K562 (cell line): ENCODE results near the gene MRPS15. TPM values are rescaled to one million over a fixed set of nuclear protein-coding genes. Genes with fewer than 3 reads are reported as not detected.

Experiments
- ARID4B ChIP-seq: sonication (generic); formaldehyde crosslinking; IDR thresholded peaks from 2 replicates; pipeline ENCODE4 v1.8.0; 2022; ENCODE audit warnings: mild to moderate bottlenecking, missing genetic modification reagents
- CTCF ChIP-seq, 3 experiments: IDR thresholded peaks in 2 of 3; conservative IDR thresholded peaks in 1 of 3; 2 replicates each; pipeline ENCODE4 v1.5.1; 2011 to 2012; ENCODE audit warnings: low read length in 3 of 3, mild to moderate bottlenecking in 3 of 3, control low read depth in 2 of 3, improper control_type of control experiment in 1 of 3, inconsistent platforms in 1 of 3, low read depth in 1 of 3, mixed read lengths in 1 of 3, moderate library complexity in 1 of 3; ENCODE audit not compliant: insufficient read depth in 2 of 3
- DPF2 ChIP-seq: fragments of 450-650 bp; IDR thresholded peaks from 2 replicates; pipeline ENCODE4 v1.6.1; 2016
- ESRRA ChIP-seq: fragments of 450-650 bp; IDR thresholded peaks from 2 replicates; pipeline ENCODE4 v1.6.1; 2014; ENCODE audit warnings: low read depth, mild to moderate bottlenecking, moderate library complexity, borderline replicate concordance
- ETV1 ChIP-seq: fragments of 450-650 bp; conservative IDR thresholded peaks from 2 replicates; pipeline ENCODE4 v1.6.1; 2016; ENCODE audit warnings: missing genetic modification characterization, control low read depth, low read depth, missing compliant biosample characterization
- ETV5 ChIP-seq: sonication (generic); formaldehyde crosslinking; IDR thresholded peaks from 2 replicates; pipeline ENCODE4 v1.4.0; 2020; ENCODE audit warnings: low read depth, mild to moderate bottlenecking, missing genetic modification reagents
- GATAD2B ChIP-seq: fragments of 450-650 bp; IDR thresholded peaks from 2 replicates; pipeline ENCODE4 v1.6.1; 2017; ENCODE audit warnings: mild to moderate bottlenecking, borderline replicate concordance
- HDAC1 ChIP-seq, 2 experiments: fragments of 450-650 bp; IDR thresholded peaks; 2 replicates each; pipeline ENCODE4 v1.6.1; 2016 to 2017; ENCODE audit warnings: inconsistent platforms in 1 of 2, mild to moderate bottlenecking in 1 of 2, moderate library complexity in 1 of 2
- JUND ChIP-seq, 2 experiments: IDR thresholded peaks; 2 replicates in 1 of 2; 3 replicates in 1 of 2; pipeline ENCODE4 v1.6.1; 2011; ENCODE audit warnings: borderline replicate concordance in 2 of 2, low read depth in 2 of 2, low read length in 2 of 2, improper control_type of control experiment in 1 of 2, missing biosample characterization in 1 of 2, missing genetic modification characterization in 1 of 2, missing genetic modification reagents in 1 of 2
- KDM1A ChIP-seq, 2 experiments: fragments of 450-650 bp; IDR thresholded peaks; 2 replicates each; pipeline ENCODE4 v1.6.1; 2016; ENCODE audit warnings: mild to moderate bottlenecking in 2 of 2
- MEIS2 ChIP-seq: fragments of 450-650 bp; IDR thresholded peaks from 2 replicates; pipeline ENCODE4 v1.6.1; 2014; ENCODE audit warnings: mild to moderate bottlenecking; ENCODE audit not compliant: partially characterized antibody
- THRB ChIP-seq: fragments of 450-650 bp; formaldehyde crosslinking; conservative IDR thresholded peaks from 2 replicates; pipeline ENCODE4 v1.4.0; 2022; ENCODE audit warnings: mild to moderate bottlenecking, missing genetic modification characterization
- ZBTB1 ChIP-seq: sonication (generic); formaldehyde crosslinking; IDR thresholded peaks from 2 replicates; pipeline ENCODE4 v1.8.1; 2023; ENCODE audit warnings: missing genetic modification reagents, low read depth, mild to moderate bottlenecking, borderline replicate concordance
- ZBTB12 ChIP-seq: fragments of 250-450 bp; sonication (Bioruptor Pico); IDR thresholded peaks from 2 replicates; pipeline ENCODE4 v1.4.0; 2020
- ZNF431 ChIP-seq: sonication (generic); formaldehyde crosslinking; IDR thresholded peaks from 2 replicates; pipeline ENCODE4 v1.8.0; 2022; ENCODE audit warnings: mild to moderate bottlenecking, missing genetic modification reagents
- ZNF695 ChIP-seq: fragments of 450-650 bp; formaldehyde crosslinking; IDR thresholded peaks from 2 replicates; pipeline ENCODE4 v1.4.0; 2020; ENCODE audit warnings: mild to moderate bottlenecking, moderate library complexity
- polyA plus RNA-seq, 8 experiments: library from polyadenylated mRNA; depleted of rRNA in 4 of 8; stranded (reverse) in 5 of 8; unstranded in 3 of 8; fragments of >200 nt; fragmentation: Nextera tagmentation in 2 of 8; fragmentation: Illumina TruSeq in 1 of 8; extraction: Ambion mirVana in 2 of 8; extraction: Trizol in 1 of 8; gene quantifications; 2 replicates each; pipeline versions ENCODE4 v1.2.1 to v1.2.3, GENCODE V29; 2011 to 2014; ENCODE audit warnings: inconsistent platforms in 1 of 8, missing spikeins in 1 of 8
- total RNA-seq, 7 experiments: library from RNA; depleted of rRNA in 6 of 7; stranded (reverse); fragments of >200 nt in 6 of 7; fragmentation: Illumina TruSeq in 2 of 7; extraction: Trizol in 2 of 7; gene quantifications; 2 replicates each; pipeline versions ENCODE4 v1.2.1 to v1.2.3, GENCODE V29; 2011 to 2021; ENCODE audit warnings: low replicate concordance in 1 of 7
- TF ChIP-seq, protein P1 (sequence below): sonication (generic); formaldehyde crosslinking; IDR thresholded peaks from 2 replicates; pipeline ENCODE4 v1.4.0; 2020; ENCODE audit warnings: mild to moderate bottlenecking, missing genetic modification reagents

The MRPS15 gene
- total and polyA plus RNA-seq, 9 of the 15 experiments (the other 6 are each of a cell fraction or from before 2014, with no cell fraction given), result 62.9 to 286 (median 149) TPM

DNA sequence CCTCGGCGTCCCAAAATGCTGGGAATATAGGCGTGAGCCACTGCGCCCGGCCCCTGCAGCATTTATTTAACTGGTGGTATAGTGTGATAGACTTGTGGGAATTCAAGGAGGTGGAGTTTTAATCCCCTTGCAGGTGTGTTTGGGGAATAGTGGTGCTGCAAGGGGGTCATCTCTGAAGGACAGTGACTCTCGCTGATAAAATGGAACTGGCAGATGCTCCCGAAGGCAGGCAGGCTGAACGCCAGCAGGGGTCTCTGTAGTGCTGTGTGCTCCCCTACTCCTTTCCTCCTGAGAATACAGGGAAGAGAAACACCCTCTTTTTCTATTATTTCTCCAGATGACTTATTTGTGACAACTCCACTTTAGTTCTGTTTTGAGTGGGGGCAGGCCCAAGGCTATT lies 17.9 kb downstream of the MRPS15 start (continued):
- TF ChIP-seq ARID4B (CRISPR knock-in tag) (no peak), CTCF (IDR thresholded peaks at IDR 0.05 in 2 of 3, conservative IDR thresholded peaks at IDR 0.05 in 1 of 3; ENCODE audit: insufficient read depth in 2 of 3, low read depth in 1 of 3, low read length in 3 of 3) (peak; percentile 87 to 93 (median 92)), GATAD2B (peak; percentile 26; the same call in 1 of the 2 replicates), HDAC1 (IDR thresholded peaks at IDR 0.05) (no peak), DPF2 (no peak), ETV5 (CRISPR knock-in tag) (no peak), ESRRA (0 out of 2 replicates have a peak, but pooled peaks have one; percentile 24), ETV1 (tag) (no peak), ZBTB12 (CRISPR knock-in tag) (no peak), MEIS2 (no peak), THRB (CRISPR knock-in tag) (no peak), ZNF431 (CRISPR knock-in tag) (no peak), KDM1A (IDR thresholded peaks at IDR 0.05) (peak; percentile 34 to 40; a peak in 2 of 4 replicates), ZBTB1 (CRISPR knock-in tag) (no peak), ZNF695 (CRISPR knock-in tag) (no peak), JUND (IDR thresholded peaks at IDR 0.05; ENCODE audit: borderline replicate concordance, low read depth, low read length) (0 out of 2 replicates have a peak, but pooled peaks have one; percentile 3), JUND (tag; IDR thresholded peaks at IDR 0.05; ENCODE audit: borderline replicate concordance, low read depth, low read length) (no peak; the same call in 2 of the 3 replicates)
- TF ChIP-seq, protein P1, sequence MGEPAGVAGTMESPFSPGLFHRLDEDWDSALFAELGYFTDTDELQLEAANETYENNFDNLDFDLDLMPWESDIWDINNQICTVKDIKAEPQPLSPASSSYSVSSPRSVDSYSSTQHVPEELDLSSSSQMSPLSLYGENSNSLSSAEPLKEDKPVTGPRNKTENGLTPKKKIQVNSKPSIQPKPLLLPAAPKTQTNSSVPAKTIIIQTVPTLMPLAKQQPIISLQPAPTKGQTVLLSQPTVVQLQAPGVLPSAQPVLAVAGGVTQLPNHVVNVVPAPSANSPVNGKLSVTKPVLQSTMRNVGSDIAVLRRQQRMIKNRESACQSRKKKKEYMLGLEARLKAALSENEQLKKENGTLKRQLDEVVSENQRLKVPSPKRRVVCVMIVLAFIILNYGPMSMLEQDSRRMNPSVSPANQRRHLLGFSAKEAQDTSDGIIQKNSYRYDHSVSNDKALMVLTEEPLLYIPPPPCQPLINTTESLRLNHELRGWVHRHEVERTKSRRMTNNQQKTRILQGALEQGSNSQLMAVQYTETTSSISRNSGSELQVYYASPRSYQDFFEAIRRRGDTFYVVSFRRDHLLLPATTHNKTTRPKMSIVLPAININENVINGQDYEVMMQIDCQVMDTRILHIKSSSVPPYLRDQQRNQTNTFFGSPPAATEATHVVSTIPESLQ (CRISPR knock-in tag), result no peak
